GM12878 (cell line): ENCODE measurements around the gene TIGD4. TPM values are rescaled to one million over a fixed set of nuclear protein-coding genes. Genes with fewer than 3 reads are reported as not detected.

ENCODE experiments used
- ATAC-seq: fragments of 200-7000 bp; cut with Tn5 transposase; 3 replicates; pipeline ENCODE4 v1.9.1; 2020; ENCODE audit warnings: mild to moderate bottlenecking, moderate library complexity
- BruUV-seq: library from RNA; stranded (reverse); fragments of 400-500 nt; replicated peaks from 2 replicates; lab custom pipeline; 2021; lab: Mats Ljungman, UMichigan
- CTCF ChIA-PET: fragments of 300-600 bp; sonication (Branson Sonifier 250); formaldehyde crosslinking; extraction: SDS; loops from one replicate; lab custom pipeline; 2021; ENCODE audit warnings: inconsistent platforms; lab: Yijun Ruan, JAX
- POLR2A ChIA-PET: fragments of 350-600 bp; formaldehyde crosslinking; extraction: SDS; loops from one replicate; lab custom pipeline; 2021; ENCODE audit warnings: inconsistent platforms; lab: Charles Lee
- RAD21 ChIA-PET: fragments of 300-600 bp; sonication (Branson Sonifier 250); formaldehyde crosslinking; loops from one replicate; lab custom pipeline; 2023; ENCODE audit warnings: antibody characterized with exemption; ENCODE audit not compliant: unreplicated experiment; lab: Charles Lee
- SMC1A ChIA-PET: fragments of 300-600 bp; sonication (Branson Sonifier 250); formaldehyde crosslinking; loops from one replicate; lab custom pipeline; 2023; ENCODE audit not compliant: unreplicated experiment, uncharacterized antibody; lab: Charles Lee
- DNase-seq: peaks from one replicate; pipeline ENCODE4 v3.0.0-alpha.2; 2011; ENCODE audit warnings: low read depth, low spot score
- FAIRE-seq: peaks from 3 replicates; lab custom pipeline; 2011; peaks lifted over from hg19 to GRCh38; lab: Jason Lieb, UNC
- H2AFZ ChIP-seq: 2 replicates; pipeline ENCODE4 v1.6.0; 2011; ENCODE audit warnings: low read depth, low read length, control low read depth; ENCODE audit not compliant: control insufficient read depth
- H3K27ac ChIP-seq: 2 replicates; pipeline ENCODE4 v1.5.1; 2011; ENCODE audit warnings: control low read depth; ENCODE audit not compliant: control insufficient read depth, insufficient read depth
- H3K27me3 ChIP-seq, 2 experiments: replicated peaks in 1 of 2; 2 replicates each; pipeline versions ENCODE4 v1.6.0 to v1.6.1; 2011; ENCODE audit warnings: low read length in 1 of 2; ENCODE audit not compliant: control insufficient read depth in 2 of 2, insufficient read depth in 2 of 2
- H3K36me3 ChIP-seq, 2 experiments: 2 replicates each; pipeline ENCODE4 v1.5.1; 2011; ENCODE audit warnings: low read length in 1 of 2; ENCODE audit not compliant: control insufficient read depth in 2 of 2, insufficient read depth in 2 of 2
- H3K4me1 ChIP-seq: 2 replicates; pipeline ENCODE4 v1.6.1; 2011; ENCODE audit warnings: mild to moderate bottlenecking, low read length, moderate library complexity, mixed read lengths; ENCODE audit not compliant: control insufficient read depth, insufficient read depth
- H3K4me2 ChIP-seq: 2 replicates; pipeline ENCODE4 v1.6.0; 2011; ENCODE audit warnings: control low read depth; ENCODE audit not compliant: control insufficient read depth, insufficient read depth
- H3K4me3 ChIP-seq: fragments of 200-600 bp; sonication (generic); 2 replicates; pipeline ENCODE4 v1.5.1; 2016
- H3K79me2 ChIP-seq: 2 replicates; pipeline ENCODE4 v1.6.0; 2011; ENCODE audit warnings: low read length; ENCODE audit not compliant: control insufficient read depth, insufficient read depth
- H3K9ac ChIP-seq: 2 replicates; pipeline ENCODE4 v1.8.0; 2011; ENCODE audit warnings: low read length, control low read depth, mixed read lengths; ENCODE audit not compliant: control insufficient read depth, insufficient read depth
- H3K9me3 ChIP-seq: replicated peaks from 3 replicates; pipeline ENCODE4 v1.5.1; 2011; ENCODE audit warnings: mild to moderate bottlenecking, low read length; ENCODE audit not compliant: control insufficient read depth, insufficient read depth
- H4K20me1 ChIP-seq: 2 replicates; pipeline ENCODE4 v1.6.0; 2011; ENCODE audit not compliant: control insufficient read depth, insufficient read depth
- ATF7 ChIP-seq: fragments of 450-650 bp; IDR thresholded peaks from 2 replicates; pipeline ENCODE4 v1.6.1; 2016; ENCODE audit warnings: low read depth, mild to moderate bottlenecking
- BCL11A ChIP-seq: IDR thresholded peaks from 2 replicates; pipeline ENCODE4 v1.6.1; 2011; ENCODE audit warnings: low read depth, low read length
- DPF2 ChIP-seq: fragments of 450-650 bp; IDR thresholded peaks from 2 replicates; pipeline ENCODE4 v1.6.1; 2017; ENCODE audit warnings: mild to moderate bottlenecking
- ESRRA ChIP-seq: IDR thresholded peaks from 2 replicates; pipeline ENCODE4 v1.6.1; 2012; ENCODE audit warnings: mild to moderate bottlenecking, low read length, improper control_type of control experiment
- NRF1 ChIP-seq: conservative IDR thresholded peaks from 2 replicates; pipeline ENCODE4 v1.6.1; 2011; ENCODE audit warnings: mild to moderate bottlenecking, low read depth, low read length, improper control_type of control experiment
- POLR2AphosphoS5 ChIP-seq: IDR thresholded peaks from 2 replicates; pipeline ENCODE4 v1.6.1; 2011; ENCODE audit warnings: mild to moderate bottlenecking, low read length, inconsistent platforms
- ZNF217 ChIP-seq: fragments of 450-650 bp; IDR thresholded peaks from 2 replicates; pipeline ENCODE4 v1.6.1; 2017; ENCODE audit warnings: antibody characterized with exemption, mild to moderate bottlenecking
- ZZZ3 ChIP-seq: IDR thresholded peaks from 2 replicates; pipeline ENCODE4 v1.6.1; 2011; ENCODE audit warnings: low read depth; ENCODE audit not compliant: control insufficient read depth, insufficient read length
- WGBS: methylation state at CpG from one replicate; pipeline ENCODE4 v1.1.6; 2016; ENCODE audit warnings: low lambda C conversion rate; ENCODE audit not compliant: insufficient replicate concordance, insufficient coverage; ENCODE audit errors: missing lambda C conversion rate; 5-methylcytosine and 5-hydroxymethylcytosine counted together
- in situ Hi-C: fragments of 300-500 bp; cut with MboI; formaldehyde crosslinking; loops from 9 replicates; pipeline ENCODE4 v1.14.3; 2018; ENCODE audit warnings: mixed read lengths
- intact Hi-C: fragments of 100-400 bp; cut with micrococcal nuclease; formaldehyde crosslinking; loops from one replicate; pipeline ENCODE4 v1.14.2; 2022; ENCODE audit not compliant: unreplicated experiment
- polyA plus RNA-seq, 11 experiments: library from polyadenylated mRNA; depleted of rRNA in 4 of 11; unstranded in 6 of 11; stranded (reverse) in 5 of 11; fragments of >200 nt; fragmentation: Nextera tagmentation in 4 of 11; fragmentation: Illumina TruSeq in 1 of 11; extraction: Ambion mirVana in 4 of 11; extraction: Trizol in 1 of 11; gene quantifications; 1 replicate in 1 of 11; 2 replicates in 10 of 11; pipeline versions ENCODE4 v1.2.1 to v1.2.3, GENCODE V29; 2011 to 2016; ENCODE audit warnings: inconsistent platforms in 2 of 11, missing spikeins in 2 of 11, low read depth in 1 of 11
- total RNA-seq, 4 experiments: library from RNA; depleted of rRNA in 3 of 4; stranded (reverse); fragments of >200 nt in 3 of 4; fragmentation: Illumina TruSeq in 1 of 4; extraction: Trizol in 1 of 4; gene quantifications; 2 replicates each; pipeline versions ENCODE4 v1.2.1 to v1.2.3, GENCODE V29; 2013 to 2021
- TF ChIP-seq, protein P1 (sequence below): fragments of 450-650 bp; IDR thresholded peaks from 2 replicates; pipeline ENCODE4 v1.6.1; 2017; ENCODE audit warnings: borderline replicate concordance

TIGD4 gene
- total and polyA plus RNA-seq, 10 of the 15 experiments (the other 5 are each of a cell fraction or from before 2014, with no cell fraction given), result 0.20 to 1.6 (median 0.48) TPM

DNA sequence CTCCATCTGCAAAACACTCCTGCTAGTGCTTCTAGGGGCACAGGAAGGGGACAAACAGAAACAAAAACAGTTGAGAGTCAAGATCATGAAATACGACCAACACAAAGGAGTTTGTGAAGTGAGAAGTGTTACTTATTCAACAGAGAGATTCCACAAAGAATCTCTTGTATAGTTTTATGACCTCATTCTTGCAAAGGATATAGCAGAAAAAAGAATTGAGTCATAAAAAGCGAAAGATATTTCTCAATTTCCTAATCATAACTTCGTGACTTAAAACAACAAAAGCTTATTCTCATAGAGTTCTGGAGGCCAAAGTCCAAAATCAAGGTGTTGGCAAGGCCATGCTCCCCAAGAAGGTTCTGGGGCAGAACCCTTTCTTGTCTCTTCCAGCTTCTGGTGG, 40.7 kb downstream of the TIGD4 start:
- H4K20me1 ChIP-seq, result no peaks in the 10 kb centered on the region
- in situ Hi-C loops (no loop called here), intact Hi-C loops (no loop called here)
- no peak overlapping the region for H3K4me2 ChIP-seq
- POLR2A ChIA-PET, result no interaction called here
- H3K27me3 ChIP-seq, result no peaks in the 10 kb centered on the region
- no TSS peak for BruUV-seq
- no peaks in the 10 kb centered on the region for H3K36me3 ChIP-seq
- H3K79me2 ChIP-seq, result no peaks in the 10 kb centered on the region
- H3K9ac ChIP-seq, result no peak overlapping the region
- CTCF ChIA-PET, result interaction anchor here (0.9 to 2.7 kb wide), 12 partner anchors 8 to 284 kb away, joined by 3 to 8 read pairs (median 4); no protein-coding TSS in a partner anchor
- H3K4me3 ChIP-seq, result no peak overlapping the region
- SMC1A ChIA-PET, result interaction anchor here (0.9 to 11.8 kb wide), 9 partner anchors 39 to 331 kb away, joined by 3 to 152 read pairs (median 5); no protein-coding TSS in a partner anchor
- H3K4me1 ChIP-seq, result peaks cover 8% of the 10 kb centered on the region; the same call in 1 of the 2 replicates
- H2AFZ ChIP-seq, result no peak overlapping the region
- RAD21 ChIA-PET, result interaction anchor here (0.9 to 1.8 kb wide), 7 partner anchors 40 to 330 kb away, joined by 3 to 6 read pairs (median 4); no protein-coding TSS in a partner anchor
- peak; percentile 56 for ATAC-seq
- H3K9me3 ChIP-seq, result no peaks in the 10 kb centered on the region
- 23% methylated on average over 3 of the region's 3 CpGs for WGBS
- TF ChIP-seq ATF7 (peak; percentile 47; the same call in 1 of the 2 replicates), DPF2 (no peak)
- no peak for FAIRE-seq
- no peak for DNase-seq
- H3K27ac ChIP-seq, result no peak overlapping the region

DNA sequence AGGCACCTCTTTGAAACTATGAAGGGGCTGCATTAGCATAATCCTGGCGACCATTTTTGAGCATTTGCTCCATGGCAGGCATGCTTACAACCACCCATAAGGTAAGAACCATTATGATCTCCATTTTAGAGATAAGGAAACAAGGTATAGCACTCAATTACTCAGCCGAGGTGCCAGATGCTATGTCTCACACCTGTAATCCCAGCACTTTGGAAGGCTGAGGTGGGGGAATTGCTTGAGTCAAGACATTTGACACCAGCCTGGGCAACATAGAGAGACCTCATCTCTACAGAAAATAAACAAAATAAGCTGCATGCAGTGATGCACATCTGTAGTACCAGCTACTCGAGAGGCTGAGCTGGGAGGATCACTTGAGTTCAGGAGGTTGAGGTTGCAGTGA, 43.6 kb downstream of the TIGD4 start:
- peaks cover 8% of the 10 kb centered on the region; the same call in 1 of the 2 replicates for H3K4me1 ChIP-seq
- no peaks in the 10 kb centered on the region for H3K27me3 ChIP-seq
- H3K79me2 ChIP-seq, result no peaks in the 10 kb centered on the region
- ChIA-PET CTCF (interaction anchor here (0.5 to 5.7 kb wide), 41 partner anchors 9 to 514 kb away, joined by 3 to 105 read pairs (median 6); partner anchors contain the start of genes ARFIP1, TIGD4 and TMEM154), SMC1A (interaction anchor here (0.8 to 11.8 kb wide), 27 partner anchors 26 to 934 kb away, joined by 3 to 152 read pairs (median 5); partner anchors contain the start of gene TMEM154), RAD21 (interaction anchor here (0.6 to 4.6 kb wide), 20 partner anchors 8 to 390 kb away, joined by 3 to 56 read pairs (median 7); partner anchors contain the start of genes ARFIP1, TIGD4 and TMEM154), POLR2A (interaction anchor here (0.8 to 1.6 kb wide), 2 partner anchors 38 to 234 kb away, joined by 4 to 5 read pairs; no protein-coding TSS in a partner anchor)
- no TSS peak for BruUV-seq
- no peaks in the 10 kb centered on the region for H3K9me3 ChIP-seq
- no peak overlapping the region for H3K27ac ChIP-seq
- H3K4me2 ChIP-seq, result no peak overlapping the region
- TF ChIP-seq BCL11A (no peak), ZZZ3 (no peak), NRF1 (no peak), ZNF217 (no peak), POLR2AphosphoS5 (no peak), ESRRA (no peak)
- TF ChIP-seq, protein P1, sequence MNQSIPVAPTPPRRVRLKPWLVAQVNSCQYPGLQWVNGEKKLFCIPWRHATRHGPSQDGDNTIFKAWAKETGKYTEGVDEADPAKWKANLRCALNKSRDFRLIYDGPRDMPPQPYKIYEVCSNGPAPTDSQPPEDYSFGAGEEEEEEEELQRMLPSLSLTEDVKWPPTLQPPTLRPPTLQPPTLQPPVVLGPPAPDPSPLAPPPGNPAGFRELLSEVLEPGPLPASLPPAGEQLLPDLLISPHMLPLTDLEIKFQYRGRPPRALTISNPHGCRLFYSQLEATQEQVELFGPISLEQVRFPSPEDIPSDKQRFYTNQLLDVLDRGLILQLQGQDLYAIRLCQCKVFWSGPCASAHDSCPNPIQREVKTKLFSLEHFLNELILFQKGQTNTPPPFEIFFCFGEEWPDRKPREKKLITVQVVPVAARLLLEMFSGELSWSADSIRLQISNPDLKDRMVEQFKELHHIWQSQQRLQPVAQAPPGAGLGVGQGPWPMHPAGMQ, result no peak
- H3K9ac ChIP-seq, result no peak overlapping the region
- no peak overlapping the region for H2AFZ ChIP-seq
- FAIRE-seq (no peak), DNase-seq (no peak), ATAC-seq (no peak)
- intact Hi-C loops, result loop anchor here (1.0 to 2.0 kb wide), 5 partner anchors 39 to 327 kb away; no protein-coding TSS in a partner anchor
- no peaks in the 10 kb centered on the region for H4K20me1 ChIP-seq
- in situ Hi-C loops, result no loop called here
- no peaks in the 10 kb centered on the region for H3K36me3 ChIP-seq
- WGBS, result 62% methylated on average over 3 of the region's 3 CpGs
- no peak overlapping the region for H3K4me3 ChIP-seq
